CD4-positive, CD25-positive, alpha-beta regulatory T cell (primary cell): Measurements from ENCODE around the gene SOCS1. TPM values are rescaled to one million over a fixed set of nuclear protein-coding genes. Genes with fewer than 3 reads are reported as not detected.

ENCODE experiments used
- ATAC-seq, 2 donors: fragments of 150-1000 bp; cut with Tn5 transposase; one replicate each; pipeline ENCODE4 v1.10.0; 2021; ENCODE audit warnings: low read depth in 2 of 2, moderate number of reproducible peaks in 2 of 2, moderate library complexity in 1 of 2
- DNase-seq, 3 donors: peaks; one replicate each; pipeline versions ENCODE4 v3.0.0 to v3.0.0-alpha.2; 2012 to 2022; ENCODE audit warnings: mixed read lengths in 1 of 3
- H3K27ac ChIP-seq: one replicate; pipeline ENCODE4 v1.7.0; 2013; ENCODE audit warnings: mild to moderate bottlenecking, low read length; ENCODE audit not compliant: insufficient read depth, poor library complexity, severe bottlenecking
- H3K27me3 ChIP-seq: one replicate; pipeline ENCODE4 v1.7.0; 2013; ENCODE audit warnings: low read length; ENCODE audit not compliant: control insufficient read depth, insufficient read depth
- H3K36me3 ChIP-seq: one replicate; pipeline ENCODE4 v1.7.0; 2013; ENCODE audit warnings: mild to moderate bottlenecking, low read length, moderate library complexity; ENCODE audit not compliant: control insufficient read depth, insufficient read depth
- H3K4me1 ChIP-seq: 2 replicates; pipeline ENCODE4 v1.7.0; 2013; ENCODE audit warnings: mild to moderate bottlenecking, low read length; ENCODE audit not compliant: insufficient read depth, control insufficient read depth, poor library complexity, severe bottlenecking
- H3K4me3 ChIP-seq: one replicate; pipeline ENCODE4 v1.7.0; 2013; ENCODE audit warnings: low read depth, mild to moderate bottlenecking, low read length, moderate library complexity
- H3K9me3 ChIP-seq, 2 experiments: 1 replicate in 1 of 2; 2 replicates in 1 of 2; pipeline ENCODE4 v1.7.0; 2013; ENCODE audit warnings: low read length in 2 of 2, mild to moderate bottlenecking in 1 of 2, moderate library complexity in 1 of 2; ENCODE audit not compliant: control insufficient read depth in 2 of 2
- H3K27ac Mint-ChIP-seq, 3 donors: one replicate each; pipeline ENCODE4 v1.8.0; 2020 to 2022; ENCODE audit warnings: mild to moderate bottlenecking in 3 of 3, mixed read lengths in 3 of 3, moderate library complexity in 2 of 3
- H3K27me3 Mint-ChIP-seq: one replicate; pipeline ENCODE4 v1.8.0; 2022; ENCODE audit warnings: mild to moderate bottlenecking, mixed read lengths
- H3K36me3 Mint-ChIP-seq: one replicate; pipeline ENCODE4 v1.8.0; 2020; ENCODE audit warnings: mixed read lengths
- H3K4me1 Mint-ChIP-seq, 4 donors: one replicate each; pipeline ENCODE4 v1.8.0; 2020 to 2022; ENCODE audit warnings: mixed read lengths in 4 of 4, mild to moderate bottlenecking in 1 of 4
- H3K4me3 Mint-ChIP-seq, 4 donors: one replicate each; pipeline ENCODE4 v1.8.0; 2020 to 2022; ENCODE audit warnings: mild to moderate bottlenecking in 4 of 4, mixed read lengths in 4 of 4, moderate library complexity in 3 of 4
- H3K9me3 Mint-ChIP-seq, 7 donors: one replicate each; pipeline ENCODE4 v1.8.0; 2020 to 2022; ENCODE audit warnings: mixed read lengths in 7 of 7, mild to moderate bottlenecking in 3 of 7, moderate library complexity in 2 of 7
- polyA plus RNA-seq, 4 donors: library from polyadenylated mRNA; unstranded; fragments of 300-500 nt; fragmentation: Illumina TruSeq; gene quantifications; one replicate each; pipeline ENCODE4 v1.2.3, GENCODE V29; 2021
- total RNA-seq: library from RNA; stranded (reverse); gene quantifications from one replicate; pipeline ENCODE4 v1.2.3, GENCODE V29; 2022

SOCS1 gene
- total and polyA plus RNA-seq, 5 donors from 2014 or later = 8.6 to 91.5 (median 10.5) TPM

- Mint-ChIP-seq H3K4me3 (peak overlapping the region; percentile 97 to 100 (median 97)), H3K27me3 (no peaks in the 10 kb centered on the region), H3K4me1 (peaks cover 11 to 55% (median 36%) of the 10 kb centered on the region in 4 donors), H3K27ac (peak overlapping the region; percentile 96 to 98 (median 96)), H3K36me3 (peaks cover 11% of the 10 kb centered on the region), H3K9me3 (no peaks in the 10 kb centered on the region)
- Histone ChIP-seq H3K27ac (peak overlapping the region; percentile 91), H3K4me1 (peaks cover 53% of the 10 kb centered on the region), H3K4me3 (peak overlapping the region; percentile 70), H3K27me3 (no peaks in the 10 kb centered on the region), H3K36me3 (no peaks in the 10 kb centered on the region), H3K9me3 (no peaks in the 10 kb centered on the region)
- ATAC-seq = no peak
- DNase-seq = peak in 2 of 3 donors; percentile 42 to 45
These were observed 692 bp upstream of the SOCS1 start for GRCh38 chr16:11256661-11257130.

GRCh38 chr16:11254913-11255736, 879 bp downstream of the SOCS1 start:
- peak; percentile 3 to 10 for ATAC-seq
- H3K4me1 ChIP-seq = peaks cover 59% of the 10 kb centered on the region
- H3K4me1 Mint-ChIP-seq = peaks cover 15 to 68% (median 41%) of the 10 kb centered on the region in 4 donors
- peaks cover 15% of the 10 kb centered on the region for H3K36me3 Mint-ChIP-seq
- peak overlapping the region; percentile 77 for H3K4me3 ChIP-seq
- no peaks in the 10 kb centered on the region for H3K9me3 Mint-ChIP-seq
- H3K36me3 ChIP-seq = no peaks in the 10 kb centered on the region
- H3K27me3 ChIP-seq = no peaks in the 10 kb centered on the region
- H3K27me3 Mint-ChIP-seq = no peaks in the 10 kb centered on the region
- H3K4me3 Mint-ChIP-seq = peak overlapping the region; percentile 86 to 93 (median 88)
- H3K27ac Mint-ChIP-seq = peak overlapping the region; percentile 38 to 92 (median 79)
- peak overlapping the region; percentile 91 for H3K27ac ChIP-seq
- DNase-seq = peak; percentile 54 to 84 (median 70)
- H3K9me3 ChIP-seq = no peaks in the 10 kb centered on the region

GRCh38 chr16:11253995-11254912, 1.8 kb downstream of the SOCS1 start:
- H3K27me3 Mint-ChIP-seq = no peaks in the 10 kb centered on the region
- peaks cover 15% of the 10 kb centered on the region for H3K36me3 Mint-ChIP-seq
- H3K9me3 ChIP-seq = no peaks in the 10 kb centered on the region
- peak overlapping the region; percentile 91 for H3K27ac ChIP-seq
- peak overlapping the region; percentile 77 for H3K4me3 ChIP-seq
- DNase-seq (peak in 1 of 3 donors; percentile 49), ATAC-seq (no peak)
- H3K9me3 Mint-ChIP-seq = no peaks in the 10 kb centered on the region
- H3K4me1 ChIP-seq = peaks cover 59% of the 10 kb centered on the region
- no peaks in the 10 kb centered on the region for H3K36me3 ChIP-seq
- H3K4me1 Mint-ChIP-seq = peaks cover 15 to 62% (median 41%) of the 10 kb centered on the region in 4 donors
- peak overlapping the region; percentile 83 to 95 (median 92) for H3K27ac Mint-ChIP-seq
- H3K27me3 ChIP-seq = no peaks in the 10 kb centered on the region
- H3K4me3 Mint-ChIP-seq = peak overlapping the region; percentile 86 to 99 (median 90)

- peak overlapping the region; percentile 77 for H3K4me3 ChIP-seq
- no peak for ATAC-seq
- Mint-ChIP-seq H3K27me3 (no peaks in the 10 kb centered on the region), H3K27ac (peak overlapping the region; percentile 83 to 95 (median 92)), H3K9me3 (no peaks in the 10 kb centered on the region), H3K4me3 (peak overlapping the region; percentile 86 to 99 (median 90)), H3K4me1 (peaks cover 15 to 58% (median 38%) of the 10 kb centered on the region in 4 donors), H3K36me3 (peaks cover 15% of the 10 kb centered on the region)
- H3K4me1 ChIP-seq = peaks cover 51% of the 10 kb centered on the region
- H3K36me3 ChIP-seq = no peaks in the 10 kb centered on the region
- H3K9me3 ChIP-seq = no peaks in the 10 kb centered on the region
- H3K27ac ChIP-seq = peak overlapping the region; percentile 91
- peak in 2 of 3 donors; percentile 25 to 67 for DNase-seq
- H3K27me3 ChIP-seq = no peaks in the 10 kb centered on the region
These were observed 2.7 kb downstream of the SOCS1 start for GRCh38 chr16:11253009-11253994.

- Mint-ChIP-seq H3K36me3 (peaks cover 15% of the 10 kb centered on the region), H3K27me3 (no peaks in the 10 kb centered on the region)
- DNase-seq = peak in 1 of 3 donors; percentile 53
These were observed 3.5 kb downstream of the SOCS1 start for GRCh38 chr16:11252482-11252931.

GRCh38 chr16:11251525-11252481, 4.2 kb downstream of the SOCS1 start:
- peak overlapping the region; percentile 86 to 99 (median 90) for H3K4me3 Mint-ChIP-seq
- peak; percentile 53 to 90 (median 80) for DNase-seq
- H3K36me3 ChIP-seq = no peaks in the 10 kb centered on the region
- no peaks in the 10 kb centered on the region for H3K27me3 ChIP-seq
- peak overlapping the region; percentile 77 for H3K4me3 ChIP-seq
- peaks cover 13 to 50% (median 29%) of the 10 kb centered on the region in 4 donors for H3K4me1 Mint-ChIP-seq
- H3K9me3 ChIP-seq = no peaks in the 10 kb centered on the region
- H3K27ac Mint-ChIP-seq = peak overlapping the region; percentile 90 to 96 (median 94)
- peak overlapping the region; percentile 91 for H3K27ac ChIP-seq
- peaks cover 41% of the 10 kb centered on the region for H3K4me1 ChIP-seq
- peaks cover 15% of the 10 kb centered on the region for H3K36me3 Mint-ChIP-seq
- H3K9me3 Mint-ChIP-seq = no peaks in the 10 kb centered on the region
- peak; percentile 37 to 44 for ATAC-seq
- no peaks in the 10 kb centered on the region for H3K27me3 Mint-ChIP-seq

More at GRCh38 chr16:11252482-11252931, 3.5 kb downstream of the SOCS1 start:
- H3K9me3 ChIP-seq = no peaks in the 10 kb centered on the region
- H3K27me3 ChIP-seq = no peaks in the 10 kb centered on the region
- Mint-ChIP-seq H3K27ac (peak overlapping the region; percentile 90 to 96 (median 95)), H3K4me1 (peaks cover 15 to 57% (median 33%) of the 10 kb centered on the region in 4 donors), H3K4me3 (peak overlapping the region; percentile 86 to 99 (median 90)), H3K9me3 (no peaks in the 10 kb centered on the region)
- peaks cover 48% of the 10 kb centered on the region for H3K4me1 ChIP-seq
- no peak for ATAC-seq
- peak overlapping the region; percentile 77 for H3K4me3 ChIP-seq
- H3K27ac ChIP-seq = peak overlapping the region; percentile 91
- no peaks in the 10 kb centered on the region for H3K36me3 ChIP-seq
